ENCODE measurements around the gene TACR1.

GRCh38 chr2:75089471-75089870 lies 109.8 kb downstream of the TACR1 start:
- TF ChIP-seq, protein P1, sequence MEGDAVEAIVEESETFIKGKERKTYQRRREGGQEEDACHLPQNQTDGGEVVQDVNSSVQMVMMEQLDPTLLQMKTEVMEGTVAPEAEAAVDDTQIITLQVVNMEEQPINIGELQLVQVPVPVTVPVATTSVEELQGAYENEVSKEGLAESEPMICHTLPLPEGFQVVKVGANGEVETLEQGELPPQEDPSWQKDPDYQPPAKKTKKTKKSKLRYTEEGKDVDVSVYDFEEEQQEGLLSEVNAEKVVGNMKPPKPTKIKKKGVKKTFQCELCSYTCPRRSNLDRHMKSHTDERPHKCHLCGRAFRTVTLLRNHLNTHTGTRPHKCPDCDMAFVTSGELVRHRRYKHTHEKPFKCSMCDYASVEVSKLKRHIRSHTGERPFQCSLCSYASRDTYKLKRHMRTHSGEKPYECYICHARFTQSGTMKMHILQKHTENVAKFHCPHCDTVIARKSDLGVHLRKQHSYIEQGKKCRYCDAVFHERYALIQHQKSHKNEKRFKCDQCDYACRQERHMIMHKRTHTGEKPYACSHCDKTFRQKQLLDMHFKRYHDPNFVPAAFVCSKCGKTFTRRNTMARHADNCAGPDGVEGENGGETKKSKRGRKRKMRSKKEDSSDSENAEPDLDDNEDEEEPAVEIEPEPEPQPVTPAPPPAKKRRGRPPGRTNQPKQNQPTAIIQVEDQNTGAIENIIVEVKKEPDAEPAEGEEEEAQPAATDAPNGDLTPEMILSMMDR (conservative IDR thresholded peaks at IDR 0.05; ENCODE audit: low read depth in 2 of 2) = no peak
- TF ChIP-seq, protein P2, sequence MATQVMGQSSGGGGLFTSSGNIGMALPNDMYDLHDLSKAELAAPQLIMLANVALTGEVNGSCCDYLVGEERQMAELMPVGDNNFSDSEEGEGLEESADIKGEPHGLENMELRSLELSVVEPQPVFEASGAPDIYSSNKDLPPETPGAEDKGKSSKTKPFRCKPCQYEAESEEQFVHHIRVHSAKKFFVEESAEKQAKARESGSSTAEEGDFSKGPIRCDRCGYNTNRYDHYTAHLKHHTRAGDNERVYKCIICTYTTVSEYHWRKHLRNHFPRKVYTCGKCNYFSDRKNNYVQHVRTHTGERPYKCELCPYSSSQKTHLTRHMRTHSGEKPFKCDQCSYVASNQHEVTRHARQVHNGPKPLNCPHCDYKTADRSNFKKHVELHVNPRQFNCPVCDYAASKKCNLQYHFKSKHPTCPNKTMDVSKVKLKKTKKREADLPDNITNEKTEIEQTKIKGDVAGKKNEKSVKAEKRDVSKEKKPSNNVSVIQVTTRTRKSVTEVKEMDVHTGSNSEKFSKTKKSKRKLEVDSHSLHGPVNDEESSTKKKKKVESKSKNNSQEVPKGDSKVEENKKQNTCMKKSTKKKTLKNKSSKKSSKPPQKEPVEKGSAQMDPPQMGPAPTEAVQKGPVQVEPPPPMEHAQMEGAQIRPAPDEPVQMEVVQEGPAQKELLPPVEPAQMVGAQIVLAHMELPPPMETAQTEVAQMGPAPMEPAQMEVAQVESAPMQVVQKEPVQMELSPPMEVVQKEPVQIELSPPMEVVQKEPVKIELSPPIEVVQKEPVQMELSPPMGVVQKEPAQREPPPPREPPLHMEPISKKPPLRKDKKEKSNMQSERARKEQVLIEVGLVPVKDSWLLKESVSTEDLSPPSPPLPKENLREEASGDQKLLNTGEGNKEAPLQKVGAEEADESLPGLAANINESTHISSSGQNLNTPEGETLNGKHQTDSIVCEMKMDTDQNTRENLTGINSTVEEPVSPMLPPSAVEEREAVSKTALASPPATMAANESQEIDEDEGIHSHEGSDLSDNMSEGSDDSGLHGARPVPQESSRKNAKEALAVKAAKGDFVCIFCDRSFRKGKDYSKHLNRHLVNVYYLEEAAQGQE (IDR thresholded peaks at IDR 0.05; ENCODE audit: unreplicated experiment) = no peak
- TF ChIP-seq JUNB (IDR thresholded peaks at IDR 0.05; ENCODE audit: unreplicated experiment) (no peak), EZH2 (IDR thresholded peaks at IDR 0.05; ENCODE audit: low read depth, unreplicated experiment) (no peak), NANOG (IDR thresholded peaks at IDR 0.05; ENCODE audit: borderline replicate concordance) (no peak), POLR2AphosphoS5 (IDR thresholded peaks at IDR 0.05; ENCODE audit: low read depth) (no peak), CREB1 (CRISPR knock-in tag; IDR thresholded peaks at IDR 0.05; ENCODE audit: low read depth) (no peak), EZH2phosphoT487 (IDR thresholded peaks at IDR 0.05; ENCODE audit: unreplicated experiment) (no peak), ZNF331 (CRISPR knock-in tag; IDR thresholded peaks at IDR 0.05; ENCODE audit: low read depth) (no peak)
- TF ChIP-seq, protein P3, sequence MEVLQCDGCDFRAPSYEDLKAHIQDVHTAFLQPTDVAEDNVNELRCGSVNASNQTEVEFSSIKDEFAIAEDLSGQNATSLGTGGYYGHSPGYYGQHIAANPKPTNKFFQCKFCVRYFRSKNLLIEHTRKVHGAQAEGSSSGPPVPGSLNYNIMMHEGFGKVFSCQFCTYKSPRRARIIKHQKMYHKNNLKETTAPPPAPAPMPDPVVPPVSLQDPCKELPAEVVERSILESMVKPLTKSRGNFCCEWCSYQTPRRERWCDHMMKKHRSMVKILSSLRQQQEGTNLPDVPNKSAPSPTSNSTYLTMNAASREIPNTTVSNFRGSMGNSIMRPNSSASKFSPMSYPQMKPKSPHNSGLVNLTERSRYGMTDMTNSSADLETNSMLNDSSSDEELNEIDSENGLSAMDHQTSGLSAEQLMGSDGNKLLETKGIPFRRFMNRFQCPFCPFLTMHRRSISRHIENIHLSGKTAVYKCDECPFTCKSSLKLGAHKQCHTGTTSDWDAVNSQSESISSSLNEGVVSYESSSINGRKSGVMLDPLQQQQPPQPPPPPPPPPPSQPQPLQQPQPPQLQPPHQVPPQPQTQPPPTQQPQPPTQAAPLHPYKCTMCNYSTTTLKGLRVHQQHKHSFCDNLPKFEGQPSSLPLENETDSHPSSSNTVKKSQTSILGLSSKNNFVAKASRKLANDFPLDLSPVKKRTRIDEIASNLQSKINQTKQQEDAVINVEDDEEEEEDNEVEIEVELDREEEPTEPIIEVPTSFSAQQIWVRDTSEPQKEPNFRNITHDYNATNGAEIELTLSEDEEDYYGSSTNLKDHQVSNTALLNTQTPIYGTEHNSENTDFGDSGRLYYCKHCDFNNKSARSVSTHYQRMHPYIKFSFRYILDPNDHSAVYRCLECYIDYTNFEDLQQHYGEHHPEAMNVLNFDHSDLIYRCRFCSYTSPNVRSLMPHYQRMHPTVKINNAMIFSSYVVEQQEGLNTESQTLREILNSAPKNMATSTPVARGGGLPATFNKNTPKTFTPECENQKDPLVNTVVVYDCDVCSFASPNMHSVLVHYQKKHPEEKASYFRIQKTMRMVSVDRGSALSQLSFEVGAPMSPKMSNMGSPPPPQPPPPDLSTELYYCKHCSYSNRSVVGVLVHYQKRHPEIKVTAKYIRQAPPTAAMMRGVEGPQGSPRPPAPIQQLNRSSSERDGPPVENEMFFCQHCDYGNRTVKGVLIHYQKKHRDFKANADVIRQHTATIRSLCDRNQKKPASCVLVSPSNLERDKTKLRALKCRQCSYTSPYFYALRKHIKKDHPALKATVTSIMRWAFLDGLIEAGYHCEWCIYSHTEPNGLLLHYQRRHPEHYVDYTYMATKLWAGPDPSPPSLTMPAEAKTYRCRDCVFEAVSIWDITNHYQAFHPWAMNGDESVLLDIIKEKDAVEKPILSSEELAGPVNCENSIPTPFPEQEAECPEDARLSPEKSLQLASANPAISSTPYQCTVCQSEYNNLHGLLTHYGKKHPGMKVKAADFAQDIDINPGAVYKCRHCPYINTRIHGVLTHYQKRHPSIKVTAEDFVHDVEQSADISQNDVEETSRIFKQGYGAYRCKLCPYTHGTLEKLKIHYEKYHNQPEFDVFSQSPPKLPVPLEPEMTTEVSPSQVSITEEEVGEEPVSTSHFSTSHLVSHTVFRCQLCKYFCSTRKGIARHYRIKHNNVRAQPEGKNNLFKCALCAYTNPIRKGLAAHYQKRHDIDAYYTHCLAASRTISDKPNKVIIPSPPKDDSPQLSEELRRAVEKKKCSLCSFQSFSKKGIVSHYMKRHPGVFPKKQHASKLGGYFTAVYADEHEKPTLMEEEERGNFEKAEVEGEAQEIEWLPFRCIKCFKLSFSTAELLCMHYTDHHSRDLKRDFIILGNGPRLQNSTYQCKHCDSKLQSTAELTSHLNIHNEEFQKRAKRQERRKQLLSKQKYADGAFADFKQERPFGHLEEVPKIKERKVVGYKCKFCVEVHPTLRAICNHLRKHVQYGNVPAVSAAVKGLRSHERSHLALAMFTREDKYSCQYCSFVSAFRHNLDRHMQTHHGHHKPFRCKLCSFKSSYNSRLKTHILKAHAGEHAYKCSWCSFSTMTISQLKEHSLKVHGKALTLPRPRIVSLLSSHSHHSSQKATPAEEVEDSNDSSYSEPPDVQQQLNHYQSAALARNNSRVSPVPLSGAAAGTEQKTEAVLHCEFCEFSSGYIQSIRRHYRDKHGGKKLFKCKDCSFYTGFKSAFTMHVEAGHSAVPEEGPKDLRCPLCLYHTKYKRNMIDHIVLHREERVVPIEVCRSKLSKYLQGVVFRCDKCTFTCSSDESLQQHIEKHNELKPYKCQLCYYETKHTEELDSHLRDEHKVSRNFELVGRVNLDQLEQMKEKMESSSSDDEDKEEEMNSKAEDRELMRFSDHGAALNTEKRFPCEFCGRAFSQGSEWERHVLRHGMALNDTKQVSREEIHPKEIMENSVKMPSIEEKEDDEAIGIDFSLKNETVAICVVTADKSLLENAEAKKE (CRISPR knock-in tag; IDR thresholded peaks at IDR 0.05) = no peak

Data from GM23338 (cell line).